Tongue (tissue), 2 donors: ENCODE data around the gene CEP192. TPM values are rescaled to one million over a fixed set of nuclear protein-coding genes. Genes with fewer than 3 reads are reported as not detected.
"Not testable (repeated sequence)": the region's sequence is repeated elsewhere in the genome, so short reads cannot be mapped to it uniquely, and the experiment has no call there.

ENCODE experiments used
- DNase-seq: peaks from one replicate; pipeline ENCODE4 v3.0.0-alpha.2; 2015
- total RNA-seq: library from RNA; depleted of rRNA; stranded (reverse); fragments of >200 nt; gene quantifications from one replicate; pipeline ENCODE4 v1.2.3, GENCODE V29; 2014

Gene CEP192, protein sequence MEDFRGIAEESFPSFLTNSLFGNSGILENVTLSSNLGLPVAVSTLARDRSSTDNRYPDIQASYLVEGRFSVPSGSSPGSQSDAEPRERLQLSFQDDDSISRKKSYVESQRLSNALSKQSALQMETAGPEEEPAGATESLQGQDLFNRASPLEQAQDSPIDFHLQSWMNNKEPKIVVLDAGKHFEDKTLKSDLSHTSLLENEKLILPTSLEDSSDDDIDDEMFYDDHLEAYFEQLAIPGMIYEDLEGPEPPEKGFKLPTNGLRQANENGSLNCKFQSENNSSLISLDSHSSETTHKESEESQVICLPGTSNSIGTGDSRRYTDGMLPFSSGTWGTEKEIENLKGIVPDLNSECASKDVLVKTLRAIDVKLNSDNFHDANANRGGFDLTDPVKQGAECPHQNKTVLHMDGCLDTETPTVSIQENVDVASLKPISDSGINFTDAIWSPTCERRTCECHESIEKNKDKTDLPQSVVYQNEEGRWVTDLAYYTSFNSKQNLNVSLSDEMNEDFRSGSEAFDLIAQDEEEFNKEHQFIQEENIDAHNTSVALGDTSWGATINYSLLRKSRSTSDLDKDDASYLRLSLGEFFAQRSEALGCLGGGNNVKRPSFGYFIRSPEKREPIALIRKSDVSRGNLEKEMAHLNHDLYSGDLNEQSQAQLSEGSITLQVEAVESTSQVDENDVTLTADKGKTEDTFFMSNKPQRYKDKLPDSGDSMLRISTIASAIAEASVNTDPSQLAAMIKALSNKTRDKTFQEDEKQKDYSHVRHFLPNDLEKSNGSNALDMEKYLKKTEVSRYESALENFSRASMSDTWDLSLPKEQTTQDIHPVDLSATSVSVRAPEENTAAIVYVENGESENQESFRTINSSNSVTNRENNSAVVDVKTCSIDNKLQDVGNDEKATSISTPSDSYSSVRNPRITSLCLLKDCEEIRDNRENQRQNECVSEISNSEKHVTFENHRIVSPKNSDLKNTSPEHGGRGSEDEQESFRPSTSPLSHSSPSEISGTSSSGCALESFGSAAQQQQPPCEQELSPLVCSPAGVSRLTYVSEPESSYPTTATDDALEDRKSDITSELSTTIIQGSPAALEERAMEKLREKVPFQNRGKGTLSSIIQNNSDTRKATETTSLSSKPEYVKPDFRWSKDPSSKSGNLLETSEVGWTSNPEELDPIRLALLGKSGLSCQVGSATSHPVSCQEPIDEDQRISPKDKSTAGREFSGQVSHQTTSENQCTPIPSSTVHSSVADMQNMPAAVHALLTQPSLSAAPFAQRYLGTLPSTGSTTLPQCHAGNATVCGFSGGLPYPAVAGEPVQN (N-terminal part only)
- total RNA-seq = 45.2 TPM

DNA sequence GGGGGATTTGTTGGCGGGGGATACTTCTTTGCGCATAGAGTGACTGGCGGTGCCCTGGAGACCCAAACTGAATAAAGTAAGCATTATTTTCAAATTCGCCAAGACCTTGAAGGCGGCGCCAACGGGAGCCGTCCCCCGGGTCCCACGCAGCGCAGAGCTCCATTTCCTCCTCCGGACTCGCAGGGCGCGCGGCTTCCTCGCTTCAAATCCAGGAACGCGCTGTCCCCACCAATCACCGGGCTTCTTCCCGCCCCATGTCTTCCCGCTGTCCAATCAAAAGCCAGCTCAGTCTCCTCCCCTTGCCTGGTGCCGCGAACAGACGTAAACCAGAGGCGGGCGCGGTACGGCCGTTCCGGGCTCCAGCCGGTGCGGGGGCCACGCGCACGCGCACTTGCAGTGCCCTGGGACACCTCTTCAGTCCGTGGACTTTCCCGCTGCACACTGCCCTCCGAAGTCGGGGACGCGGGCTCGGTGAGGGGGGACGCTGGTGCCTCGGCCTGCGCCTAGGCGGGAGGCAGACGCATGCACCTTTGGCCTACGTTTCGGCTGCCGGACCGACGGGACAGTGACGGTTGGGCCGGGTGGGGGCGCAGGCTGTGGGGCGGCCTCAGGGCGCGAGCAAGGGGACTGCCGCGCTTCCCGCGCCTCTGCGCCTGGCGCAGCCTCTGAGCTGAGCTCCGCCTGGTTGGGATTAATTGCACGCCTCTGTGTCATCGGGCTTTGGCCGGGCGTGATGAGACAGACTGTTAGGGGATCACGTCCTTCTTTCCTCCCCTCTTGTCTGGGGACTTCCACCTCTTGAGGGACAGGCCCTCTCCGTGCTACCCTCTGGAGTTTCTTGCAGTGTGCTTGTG, at the start of gene CEP192:
Gene CEP192 (plus strand): TSS at position 396 of the 854 bp plus-strand sequence. CDS start 8,063 bp downstream, outside the sequence.
- DNase-seq = peak; percentile 99

- DNase-seq = no peak
Observed at GRCh38 chr18:12943215-12943614, 47.9 kb upstream of the CEP192 start.

GRCh38 chr18:12944709-12945108, 46.5 kb upstream of the CEP192 start:
- DNase-seq = peak; percentile 64

- peak; percentile 50 for DNase-seq
Observed at GRCh38 chr18:12946549-12947284, 44.4 kb upstream of the CEP192 start.

DNA sequence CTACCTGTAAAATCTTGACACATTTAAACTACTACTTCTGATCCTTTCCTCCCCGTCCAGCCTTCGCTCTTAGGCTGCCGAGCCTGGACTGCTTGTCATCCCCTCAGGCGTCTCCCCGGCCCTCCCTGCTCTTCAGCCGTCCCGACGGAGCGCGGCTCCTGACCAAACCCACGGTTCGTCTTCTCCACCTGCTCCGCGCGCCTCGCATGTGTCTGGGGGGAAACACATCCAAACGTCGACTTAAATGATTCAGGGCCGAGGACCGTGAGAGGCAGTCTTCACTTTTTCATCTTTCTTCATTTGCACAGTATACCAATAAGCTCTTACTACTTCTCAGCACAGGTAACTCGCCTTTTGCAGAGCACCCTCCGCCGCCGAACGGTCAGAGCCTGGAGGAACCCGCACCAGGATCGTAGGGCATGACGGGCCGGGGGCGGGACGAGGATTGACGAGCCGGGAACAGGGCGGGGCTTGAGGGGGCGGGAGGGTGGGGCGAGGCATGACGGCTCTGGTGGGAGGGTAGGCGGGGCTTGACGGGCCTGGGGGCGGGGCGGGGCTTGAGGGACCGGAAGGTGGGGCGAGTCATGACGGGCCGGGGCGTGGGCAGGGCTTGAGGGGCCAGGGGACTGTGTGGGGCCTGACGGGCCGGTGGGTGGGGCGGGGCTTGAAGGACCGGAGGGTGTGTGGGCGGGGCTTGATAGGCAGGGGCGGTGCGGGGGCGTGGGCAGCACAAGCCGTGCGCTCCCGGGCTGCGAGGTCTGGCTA, 43.7 kb upstream of the CEP192 start, which contains the start of gene SEH1L:
Gene SEH1L (plus strand): TSS at position 727 of the 765 bp plus-strand sequence. CDS start 111 bp downstream, outside the sequence.
- DNase-seq = peak; percentile 99

DNA sequence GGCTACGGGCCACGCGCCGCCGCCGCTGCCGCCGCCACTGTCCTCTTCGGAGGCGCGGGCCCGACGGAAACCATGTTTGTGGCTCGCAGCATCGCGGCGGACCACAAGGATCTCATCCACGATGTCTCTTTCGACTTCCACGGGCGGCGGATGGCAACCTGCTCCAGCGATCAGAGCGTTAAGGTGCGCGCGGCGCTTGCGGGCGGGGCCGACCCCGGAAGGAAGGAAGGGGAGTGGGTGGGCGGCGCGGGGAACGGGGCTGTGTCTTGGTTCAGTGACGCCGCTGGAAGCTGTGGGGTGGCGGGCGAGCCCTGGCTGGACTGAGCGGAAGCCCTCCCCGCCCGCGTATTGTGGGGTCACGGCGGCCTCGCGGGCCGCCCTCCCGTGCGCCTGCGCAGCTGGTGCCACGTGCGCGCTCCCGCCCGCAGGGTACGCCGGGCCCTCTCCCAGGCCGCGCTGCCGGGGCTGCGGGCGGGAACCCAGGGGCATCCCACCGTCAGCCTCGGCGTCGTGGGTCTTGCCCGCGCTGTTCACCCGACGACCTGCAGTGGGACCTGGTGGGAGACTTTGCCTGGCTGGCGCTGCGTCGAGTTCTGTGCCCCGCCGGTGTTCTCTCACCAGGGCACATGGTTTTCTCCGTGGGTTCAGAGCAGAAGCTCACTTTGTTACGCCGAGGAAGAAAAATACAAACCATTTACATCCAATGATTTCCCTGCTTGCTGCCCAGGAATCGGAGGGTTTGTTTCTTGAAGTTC, 42.9 kb upstream of the CEP192 start:
- peak; percentile 95 for DNase-seq

- DNase-seq = no peak
Observed at GRCh38 chr18:12958478-12958877, 32.7 kb upstream of the CEP192 start.

DNA sequence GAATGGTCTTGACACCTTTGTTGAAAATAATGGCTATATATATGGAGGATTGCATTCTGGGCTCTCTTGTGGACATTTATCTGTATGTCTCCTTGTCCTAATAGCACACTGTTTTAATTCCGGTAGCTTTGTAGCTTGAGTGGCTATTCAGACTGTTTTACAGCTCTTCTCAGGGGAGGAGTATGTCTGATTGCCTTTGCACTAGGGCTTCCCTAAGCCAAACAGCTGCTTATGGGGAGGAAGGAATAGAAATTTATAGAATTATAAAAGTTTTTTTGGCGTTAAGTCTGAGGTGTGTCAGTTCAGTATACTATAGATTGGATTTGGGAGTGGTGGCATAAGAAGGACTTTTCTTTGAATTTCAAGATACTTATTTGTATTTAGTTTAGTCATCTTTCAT, 30.8 kb upstream of the CEP192 start:
- peak; percentile 10 for DNase-seq

GRCh38 chr18:12960853-12961397, 30.2 kb upstream of the CEP192 start:
- peak; percentile 58 for DNase-seq

DNA sequence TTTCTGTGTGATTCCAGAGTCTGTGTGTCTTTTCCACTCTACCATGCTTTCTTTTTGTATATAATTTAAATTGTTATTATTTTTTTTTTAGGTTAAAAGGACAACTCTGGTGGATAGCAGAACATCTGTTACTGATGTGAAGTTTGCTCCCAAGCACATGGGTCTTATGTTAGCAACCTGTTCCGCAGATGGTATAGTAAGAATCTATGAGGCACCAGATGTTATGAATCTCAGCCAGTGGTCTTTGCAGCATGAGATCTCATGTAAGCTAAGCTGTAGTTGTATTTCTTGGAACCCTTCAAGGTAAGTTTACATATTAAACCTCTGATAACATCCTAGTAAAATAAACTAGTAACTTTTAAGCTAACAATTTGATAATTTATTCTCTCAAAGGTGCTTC, 28.1 kb upstream of the CEP192 start:
- DNase-seq = no peak

DNA sequence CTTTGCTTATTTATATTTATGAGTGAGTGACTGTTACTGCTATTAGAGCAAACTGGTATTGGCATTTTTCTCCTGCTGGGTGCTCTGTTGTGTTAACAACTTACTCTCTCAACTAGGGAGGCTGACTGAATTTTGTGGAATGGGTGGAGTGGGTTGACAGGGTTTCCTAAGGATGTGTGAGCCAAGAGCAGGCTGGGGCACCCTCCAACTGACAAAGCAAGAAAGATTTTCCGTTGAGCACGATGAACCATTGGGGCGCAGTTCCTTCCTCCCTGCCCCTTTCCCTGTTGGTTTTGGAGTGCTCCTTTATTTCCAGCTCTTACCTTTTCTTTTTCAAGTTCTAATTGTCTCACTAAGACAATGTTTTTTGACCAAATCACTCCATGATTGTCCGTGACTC, 23.0 kb upstream of the CEP192 start:
- DNase-seq = no peak

DNA sequence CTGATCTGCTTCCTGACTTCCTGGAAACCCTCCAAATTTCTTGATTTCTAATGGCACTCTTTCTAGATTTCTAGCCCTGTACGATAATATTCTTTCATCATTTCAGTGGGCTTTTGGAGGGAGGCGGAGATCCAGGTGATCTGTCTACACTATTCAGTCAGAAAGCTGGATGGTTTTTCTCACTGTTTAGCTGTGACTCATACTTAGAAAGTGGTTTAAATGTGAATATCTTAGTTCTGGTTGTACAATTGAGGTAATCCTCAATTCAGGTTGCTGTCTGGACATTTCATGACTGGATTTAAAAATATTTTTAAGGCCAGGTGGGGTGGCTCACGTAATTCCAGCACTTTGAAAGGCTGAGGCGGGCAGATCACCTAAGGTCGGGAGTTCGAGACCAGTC, 22.5 kb upstream of the CEP192 start:
- no peak for DNase-seq

DNA sequence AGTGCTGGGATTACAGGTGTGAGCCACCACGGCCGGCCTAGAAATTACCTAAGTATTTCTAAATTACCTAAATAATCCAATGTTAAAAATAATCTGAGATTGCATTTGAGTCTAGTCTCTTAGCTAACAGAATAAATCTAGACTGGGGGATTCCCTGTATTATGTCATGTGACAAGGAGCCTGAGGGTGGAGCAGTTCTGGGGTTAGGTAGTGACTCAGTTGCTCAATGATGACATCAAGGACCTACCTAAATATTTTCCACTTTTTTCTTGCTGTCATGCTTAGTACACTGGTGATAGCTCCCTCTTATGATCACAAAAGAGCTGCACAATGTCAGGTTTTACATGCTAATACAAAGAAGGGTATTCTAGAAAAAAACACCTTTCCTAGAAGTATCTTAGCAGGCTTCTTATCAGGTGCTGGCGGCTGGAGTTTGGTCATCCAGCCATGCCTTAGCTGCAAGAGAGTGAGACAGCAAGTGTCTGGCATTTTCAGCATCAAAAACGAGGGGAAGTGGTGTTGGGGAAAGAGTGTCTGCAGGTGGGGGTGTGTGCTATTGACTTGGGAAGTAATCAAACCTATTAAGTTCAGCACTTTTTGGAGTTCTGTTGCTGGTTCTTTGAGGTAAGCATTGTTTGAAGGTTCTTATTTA, 17.5 kb upstream of the CEP192 start:
- DNase-seq = no peak

DNA sequence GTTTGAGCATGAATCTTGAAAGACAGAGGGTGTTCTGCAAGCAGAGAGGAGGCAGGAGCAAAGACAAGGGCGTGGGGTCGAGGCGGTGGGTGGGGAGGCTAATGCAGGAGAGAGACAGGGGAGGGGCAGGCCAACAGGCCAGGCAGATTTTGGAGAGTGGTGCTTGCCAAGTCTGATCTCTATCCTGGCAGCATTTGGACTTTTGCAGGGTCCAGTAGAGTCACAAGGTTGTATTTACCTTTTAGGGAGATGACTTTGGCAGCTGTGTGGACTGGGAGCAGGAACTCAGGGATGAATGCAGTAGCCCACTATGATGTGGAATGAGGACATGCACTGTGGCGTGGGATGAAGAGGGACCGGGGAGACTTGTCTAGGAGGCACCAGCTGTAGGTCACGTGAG, 15.7 kb upstream of the CEP192 start:
- no peak for DNase-seq

DNA sequence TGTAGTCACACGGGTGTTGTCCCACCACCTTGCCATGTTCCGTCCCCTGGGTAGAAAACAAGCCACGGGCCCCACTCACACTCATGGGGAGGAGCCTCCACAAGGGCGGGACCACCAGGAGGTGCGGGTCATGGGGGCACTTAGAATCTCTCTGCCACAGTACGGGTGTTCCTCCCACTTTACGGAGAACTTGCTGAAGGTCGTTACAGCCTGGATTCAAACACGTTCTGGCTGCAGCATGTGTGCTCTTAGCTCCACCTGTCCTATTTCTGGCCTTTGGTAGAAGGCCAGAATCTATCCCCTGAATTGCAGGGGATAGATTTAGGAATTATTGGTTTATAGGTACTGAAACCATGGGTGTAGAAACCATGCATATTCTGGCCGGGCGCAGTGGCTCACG, 14.9 kb upstream of the CEP192 start:
- DNase-seq = no peak

GRCh38 chr18:12980065-12980464, 11.1 kb upstream of the CEP192 start:
- not testable (repeated sequence) for DNase-seq

DNA sequence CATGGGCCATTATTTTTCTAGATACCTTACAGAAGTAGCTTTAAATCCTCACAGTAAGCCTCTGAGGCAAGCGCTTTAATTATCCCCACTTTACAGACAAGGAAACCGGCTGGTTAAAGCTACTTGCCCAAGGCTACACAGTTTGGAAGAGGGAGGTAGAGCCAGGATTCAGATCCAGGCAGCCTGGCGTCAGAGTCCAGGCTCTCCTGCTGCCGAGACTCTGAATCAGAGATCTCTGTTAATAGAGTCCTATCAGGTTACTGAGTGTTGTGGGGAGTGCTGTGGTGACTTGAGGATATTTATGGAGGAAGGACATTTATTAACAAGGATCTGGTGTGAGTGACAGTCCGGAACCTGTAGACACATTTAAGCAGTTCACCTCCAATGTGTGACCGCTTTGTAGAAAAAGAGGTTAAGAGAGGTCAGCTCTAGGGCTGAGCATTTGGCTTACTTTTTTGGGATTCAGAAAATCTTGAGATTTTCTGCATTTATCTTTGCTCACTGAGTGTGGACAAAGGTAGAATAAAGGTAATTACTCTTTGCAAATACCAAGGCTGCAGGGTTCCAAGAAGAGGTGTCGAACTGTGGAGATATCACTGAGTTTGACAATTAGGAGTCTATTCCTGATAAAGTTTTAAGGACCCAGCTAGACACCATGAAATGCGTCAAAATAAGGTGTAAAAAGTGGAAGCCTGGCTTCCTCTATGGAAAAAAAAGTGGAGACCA, 1.6 kb upstream of the CEP192 start:
- no peak for DNase-seq
